Measurements from ENCODE around the gene ZNF248. TPM values are rescaled to one million over a fixed set of nuclear protein-coding genes. Genes with fewer than 3 reads are reported as not detected.

ZNF248 gene
- total RNA-seq, 1 experiment from 2014 or later: 17.6 TPM

GRCh38 chr10:37813763-37814162, 43.6 kb downstream of the ZNF248 start:
- H3K4me3 ChIP-seq (ENCODE audit: low read depth, low read length): no peak overlapping the region
- H3K4me1 Mint-ChIP-seq (ENCODE audit: low read depth, unreplicated experiment): no peaks in the 10 kb centered on the region
- peaks cover 46% of the 10 kb centered on the region for H3K9me3 Mint-ChIP-seq (ENCODE audit: unreplicated experiment)
- no peak overlapping the region for H3K4me3 Mint-ChIP-seq (ENCODE audit: unreplicated experiment)
- intact Hi-C loops (cut with micrococcal nuclease; ENCODE audit: unreplicated experiment): no loop called here
- no TSS peak for BruUV-seq (replicated peaks)
- H3K4me1 ChIP-seq: 0 out of 2 replicates have a peak, but pooled peaks cover 2% of the 10 kb centered on the region
- peaks cover 12% of the 10 kb centered on the region for H3K9me3 ChIP-seq
- no peaks in the 10 kb centered on the region for H3K36me3 ChIP-seq (ENCODE audit: control insufficient read depth, insufficient read depth, low read length)
- POLR2A ChIA-PET: no interaction called here
- no peak overlapping the region for H3K27ac Mint-ChIP-seq (ENCODE audit: unreplicated experiment)
- DNase-seq: no peak
- TF ChIP-seq, protein P1, sequence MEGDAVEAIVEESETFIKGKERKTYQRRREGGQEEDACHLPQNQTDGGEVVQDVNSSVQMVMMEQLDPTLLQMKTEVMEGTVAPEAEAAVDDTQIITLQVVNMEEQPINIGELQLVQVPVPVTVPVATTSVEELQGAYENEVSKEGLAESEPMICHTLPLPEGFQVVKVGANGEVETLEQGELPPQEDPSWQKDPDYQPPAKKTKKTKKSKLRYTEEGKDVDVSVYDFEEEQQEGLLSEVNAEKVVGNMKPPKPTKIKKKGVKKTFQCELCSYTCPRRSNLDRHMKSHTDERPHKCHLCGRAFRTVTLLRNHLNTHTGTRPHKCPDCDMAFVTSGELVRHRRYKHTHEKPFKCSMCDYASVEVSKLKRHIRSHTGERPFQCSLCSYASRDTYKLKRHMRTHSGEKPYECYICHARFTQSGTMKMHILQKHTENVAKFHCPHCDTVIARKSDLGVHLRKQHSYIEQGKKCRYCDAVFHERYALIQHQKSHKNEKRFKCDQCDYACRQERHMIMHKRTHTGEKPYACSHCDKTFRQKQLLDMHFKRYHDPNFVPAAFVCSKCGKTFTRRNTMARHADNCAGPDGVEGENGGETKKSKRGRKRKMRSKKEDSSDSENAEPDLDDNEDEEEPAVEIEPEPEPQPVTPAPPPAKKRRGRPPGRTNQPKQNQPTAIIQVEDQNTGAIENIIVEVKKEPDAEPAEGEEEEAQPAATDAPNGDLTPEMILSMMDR (IDR thresholded peaks at IDR 0.05; ENCODE audit: insufficient read depth in 1 of 2, low read depth in 1 of 2, low read length in 1 of 2, severe bottlenecking in 1 of 2, unreplicated experiment in 1 of 2): no peak
- no peaks in the 10 kb centered on the region for H3K36me3 Mint-ChIP-seq (ENCODE audit: insufficient read depth, unreplicated experiment)
- no peaks in the 10 kb centered on the region for H3K27me3 Mint-ChIP-seq (ENCODE audit: insufficient read depth, unreplicated experiment)
- no peaks in the 10 kb centered on the region for H3K27me3 ChIP-seq (replicated peaks; ENCODE audit: control insufficient read depth, insufficient read depth, low read length)
- CTCF ChIA-PET: no interaction called here

GRCh38 chr10:37812290-37812689, 45.1 kb downstream of the ZNF248 start:
- ChIA-PET POLR2A (no interaction called here), CTCF (no interaction called here)
- peaks cover 47% of the 10 kb centered on the region for H3K9me3 Mint-ChIP-seq (ENCODE audit: unreplicated experiment)
- no peak overlapping the region for H3K27ac Mint-ChIP-seq (ENCODE audit: unreplicated experiment)
- TF ChIP-seq, protein P1 (IDR thresholded peaks at IDR 0.05; ENCODE audit: insufficient read depth in 1 of 2, low read depth in 1 of 2, low read length in 1 of 2, severe bottlenecking in 1 of 2, unreplicated experiment in 1 of 2): no peak
- DNase-seq: no peak
- no peak overlapping the region for H3K4me3 ChIP-seq (ENCODE audit: low read depth, low read length)
- no peaks in the 10 kb centered on the region for H3K4me1 Mint-ChIP-seq (ENCODE audit: low read depth, unreplicated experiment)
- no peaks in the 10 kb centered on the region for H3K27me3 ChIP-seq (replicated peaks; ENCODE audit: control insufficient read depth, insufficient read depth, low read length)
- H3K9me3 ChIP-seq: peaks cover 10% of the 10 kb centered on the region
- H3K27me3 Mint-ChIP-seq (ENCODE audit: insufficient read depth, unreplicated experiment): no peaks in the 10 kb centered on the region
- intact Hi-C loops (cut with micrococcal nuclease; ENCODE audit: unreplicated experiment): no loop called here
- no peak overlapping the region for H3K4me3 Mint-ChIP-seq (ENCODE audit: unreplicated experiment)
- BruUV-seq (replicated peaks): no TSS peak
- H3K4me1 ChIP-seq: 0 out of 2 replicates have a peak, but pooled peaks cover 4% of the 10 kb centered on the region
- no peaks in the 10 kb centered on the region for H3K36me3 Mint-ChIP-seq (ENCODE audit: insufficient read depth, unreplicated experiment)
- H3K36me3 ChIP-seq (ENCODE audit: control insufficient read depth, insufficient read depth, low read length): no peaks in the 10 kb centered on the region

DNA sequence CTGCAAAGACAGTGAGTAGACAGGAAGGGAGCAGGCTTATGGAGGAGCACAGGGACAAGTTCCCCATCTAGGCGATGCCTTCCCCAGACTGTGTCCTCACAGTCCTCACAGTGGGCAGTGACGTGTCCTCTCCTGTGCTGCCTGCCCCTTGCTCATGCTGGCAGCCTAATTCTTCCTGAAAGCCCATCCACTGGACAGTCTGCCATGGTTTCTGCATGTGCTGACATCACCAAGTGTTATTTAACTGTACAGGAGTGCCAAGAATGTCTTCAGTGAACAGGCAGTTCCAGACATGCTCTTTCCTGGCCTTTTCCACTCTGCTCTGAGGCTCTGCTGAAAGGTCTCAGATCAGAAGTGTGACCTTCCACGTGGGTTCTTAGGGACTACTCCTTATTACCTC, 54.1 kb downstream of the ZNF248 start:
- ChIA-PET POLR2A (no interaction called here), CTCF (no interaction called here)
- Mint-ChIP-seq H3K27me3 (ENCODE audit: insufficient read depth, unreplicated experiment) (no peaks in the 10 kb centered on the region), H3K4me1 (ENCODE audit: low read depth, unreplicated experiment) (no peaks in the 10 kb centered on the region), H3K36me3 (ENCODE audit: insufficient read depth, unreplicated experiment) (peaks cover 6% of the 10 kb centered on the region), H3K4me3 (ENCODE audit: unreplicated experiment) (no peak overlapping the region), H3K9me3 (ENCODE audit: unreplicated experiment) (no peaks in the 10 kb centered on the region), H3K27ac (ENCODE audit: unreplicated experiment) (no peak overlapping the region)
- no TSS peak for BruUV-seq (replicated peaks)
- intact Hi-C loops (cut with micrococcal nuclease; ENCODE audit: unreplicated experiment): no loop called here
- TF ChIP-seq, protein P1 (IDR thresholded peaks at IDR 0.05; ENCODE audit: insufficient read depth in 1 of 2, low read depth in 1 of 2, low read length in 1 of 2, severe bottlenecking in 1 of 2, unreplicated experiment in 1 of 2): no peak
- no peak for DNase-seq
- no peaks in the 10 kb centered on the region for H3K4me1 ChIP-seq
- H3K36me3 ChIP-seq (ENCODE audit: control insufficient read depth, insufficient read depth, low read length): no peaks in the 10 kb centered on the region
- H3K4me3 ChIP-seq (ENCODE audit: low read depth, low read length): no peak overlapping the region
- no peaks in the 10 kb centered on the region for H3K27me3 ChIP-seq (replicated peaks; ENCODE audit: control insufficient read depth, insufficient read depth, low read length)
- H3K9me3 ChIP-seq: no peaks in the 10 kb centered on the region

Measured in Caco-2 (cell line).